Measurements from ENCODE around the gene PPP1R2C. TPM values are rescaled to one million over a fixed set of nuclear protein-coding genes. Genes with fewer than 3 reads are reported as not detected.

Gene PPP1R2C
- total RNA-seq, 1 donor, result not detected

GRCh38 chrX:42740456-42740855, 37.5 kb downstream of the PPP1R2C start:
- Histone ChIP-seq H3K4me2 (ENCODE audit: insufficient read depth, low read length) (no peak overlapping the region), H3K4me3 (ENCODE audit: insufficient read depth, low read length) (no peak overlapping the region), H3K36me3 (ENCODE audit: insufficient read depth, low read length) (no peaks in the 10 kb centered on the region), H2AFZ (ENCODE audit: low read length) (no peak overlapping the region), H3K27me3 (ENCODE audit: insufficient read depth, low read length) (no peaks in the 10 kb centered on the region), H4K20me1 (ENCODE audit: insufficient read depth, low read length) (no peaks in the 10 kb centered on the region), H3K27ac (ENCODE audit: low read depth, low read length) (no peak overlapping the region), H3K4me1 (ENCODE audit: insufficient read depth, low read length) (no peaks in the 10 kb centered on the region), H3K79me2 (ENCODE audit: insufficient read depth, low read length) (no peaks in the 10 kb centered on the region), H3K9me3 (ENCODE audit: low read depth, low read length) (no peaks in the 10 kb centered on the region)
- DNase-seq (ENCODE audit: insufficient read length, low spot score, missing footprints), result no peak
- TF ChIP-seq CTCF (IDR thresholded peaks at IDR 0.05; ENCODE audit: extremely low read depth, low read depth, low read length), result no peak

GRCh38 chrX:42739741-42740140, 38.2 kb downstream of the PPP1R2C start:
- no peak overlapping the region for H3K27ac ChIP-seq (ENCODE audit: low read depth, low read length)
- H3K4me3 ChIP-seq (ENCODE audit: insufficient read depth, low read length), result no peak overlapping the region
- DNase-seq (ENCODE audit: insufficient read length, low spot score, missing footprints), result no peak
- no peak for TF ChIP-seq CTCF (IDR thresholded peaks at IDR 0.05; ENCODE audit: extremely low read depth, low read depth, low read length)
- H2AFZ ChIP-seq (ENCODE audit: low read length), result peak overlapping the region; percentile 50
- H4K20me1 ChIP-seq (ENCODE audit: insufficient read depth, low read length), result no peaks in the 10 kb centered on the region
- no peaks in the 10 kb centered on the region for H3K79me2 ChIP-seq (ENCODE audit: insufficient read depth, low read length)
- H3K27me3 ChIP-seq (ENCODE audit: insufficient read depth, low read length), result no peaks in the 10 kb centered on the region
- H3K9me3 ChIP-seq (ENCODE audit: low read depth, low read length), result no peaks in the 10 kb centered on the region
- no peaks in the 10 kb centered on the region for H3K36me3 ChIP-seq (ENCODE audit: insufficient read depth, low read length)
- H3K4me2 ChIP-seq (ENCODE audit: insufficient read depth, low read length), result no peak overlapping the region
- H3K4me1 ChIP-seq (ENCODE audit: insufficient read depth, low read length), result no peaks in the 10 kb centered on the region

- no peaks in the 10 kb centered on the region for H3K79me2 ChIP-seq (ENCODE audit: insufficient read depth, low read length)
- no peaks in the 10 kb centered on the region for H3K27me3 ChIP-seq (ENCODE audit: insufficient read depth, low read length)
- no peak overlapping the region for H3K4me3 ChIP-seq (ENCODE audit: insufficient read depth, low read length)
- DNase-seq (ENCODE audit: insufficient read length, low spot score, missing footprints), result no peak
- no peak overlapping the region for H3K27ac ChIP-seq (ENCODE audit: low read depth, low read length)
- no peaks in the 10 kb centered on the region for H3K4me1 ChIP-seq (ENCODE audit: insufficient read depth, low read length)
- H4K20me1 ChIP-seq (ENCODE audit: insufficient read depth, low read length), result no peaks in the 10 kb centered on the region
- H2AFZ ChIP-seq (ENCODE audit: low read length), result peak overlapping the region; percentile 50
- no peaks in the 10 kb centered on the region for H3K36me3 ChIP-seq (ENCODE audit: insufficient read depth, low read length)
- H3K9me3 ChIP-seq (ENCODE audit: low read depth, low read length), result no peaks in the 10 kb centered on the region
- no peak for TF ChIP-seq CTCF (IDR thresholded peaks at IDR 0.05; ENCODE audit: extremely low read depth, low read depth, low read length)
- H3K4me2 ChIP-seq (ENCODE audit: insufficient read depth, low read length), result no peak overlapping the region
Observed at GRCh38 chrX:42739258-42739657, 38.7 kb downstream of the PPP1R2C start.

GRCh38 chrX:42738552-42738951, 39.4 kb downstream of the PPP1R2C start:
- Histone ChIP-seq H2AFZ (ENCODE audit: low read length) (no peak overlapping the region), H3K27me3 (ENCODE audit: insufficient read depth, low read length) (no peaks in the 10 kb centered on the region), H3K79me2 (ENCODE audit: insufficient read depth, low read length) (no peaks in the 10 kb centered on the region), H3K9me3 (ENCODE audit: low read depth, low read length) (no peaks in the 10 kb centered on the region), H3K4me2 (ENCODE audit: insufficient read depth, low read length) (no peak overlapping the region), H3K27ac (ENCODE audit: low read depth, low read length) (no peak overlapping the region), H4K20me1 (ENCODE audit: insufficient read depth, low read length) (no peaks in the 10 kb centered on the region), H3K4me1 (ENCODE audit: insufficient read depth, low read length) (no peaks in the 10 kb centered on the region), H3K36me3 (ENCODE audit: insufficient read depth, low read length) (no peaks in the 10 kb centered on the region), H3K4me3 (ENCODE audit: insufficient read depth, low read length) (no peak overlapping the region)
- no peak for TF ChIP-seq CTCF (IDR thresholded peaks at IDR 0.05; ENCODE audit: extremely low read depth, low read depth, low read length)
- DNase-seq (ENCODE audit: insufficient read length, low spot score, missing footprints), result no peak

All from osteoblast (primary cell).